ENCODE measurements around the gene CABP2. TPM values are rescaled to one million over a fixed set of nuclear protein-coding genes. Genes with fewer than 3 reads are reported as not detected.

CABP2 gene
- polyA plus RNA-seq, 1 donor: 0.35 TPM

- peak; percentile 98 for DNase-seq
These were observed 15.3 kb downstream of the CABP2 start, which contains the start of gene CDK2AP2 for GRCh38 chr11:67507864-67508485. CDK2AP2 (minus strand) TSS chr11:67508162; CDS start chr11:67508082, 80 bp downstream.

- peak; percentile 21 for DNase-seq
These were observed 15.9 kb downstream of the CABP2 start for GRCh38 chr11:67507242-67507863.

GRCh38 chr11:67506426-67507051, 16.7 kb downstream of the CABP2 start:
- no peak for DNase-seq

- DNase-seq: peak; percentile 82
These were observed 17.4 kb downstream of the CABP2 start for GRCh38 chr11:67505605-67506396.

- DNase-seq: peak; percentile 53
These were observed 18.2 kb downstream of the CABP2 start, which contains the start of gene PITPNM1 for GRCh38 chr11:67504950-67505581. PITPNM1 (minus strand) TSS chr11:67505363; CDS start chr11:67504180, 1,183 bp downstream.

GRCh38 chr11:67504005-67504949, 19.0 kb downstream of the CABP2 start:
- DNase-seq: peak; percentile 25

GRCh38 chr11:67503119-67504004, 19.9 kb downstream of the CABP2 start:
- DNase-seq: no peak

GRCh38 chr11:67502328-67502979, 20.8 kb downstream of the CABP2 start:
- no peak for DNase-seq

GRCh38 chr11:67501854-67502253, 21.4 kb downstream of the CABP2 start:
- no peak for DNase-seq

- DNase-seq: no peak
These were observed 22.2 kb downstream of the CABP2 start for GRCh38 chr11:67500831-67501715.

GRCh38 chr11:67500484-67500821, 22.8 kb downstream of the CABP2 start:
- DNase-seq: no peak

GRCh38 chr11:67499808-67500483, 23.3 kb downstream of the CABP2 start:
- no peak for DNase-seq

- DNase-seq: no peak
These were observed 24.7 kb downstream of the CABP2 start for GRCh38 chr11:67498544-67498972.

- DNase-seq: no peak
These were observed 25.5 kb downstream of the CABP2 start for GRCh38 chr11:67497656-67498291.

GRCh38 chr11:67496113-67496512, 27.1 kb downstream of the CABP2 start:
- no peak for DNase-seq

- no peak for DNase-seq
These were observed 27.8 kb downstream of the CABP2 start for GRCh38 chr11:67495234-67496005.

All from left kidney (tissue), 2 donors.